Brain pericyte (primary cell): ENCODE measurements around the gene CRLF3.
"Not testable (repeated sequence)": the region's sequence is repeated elsewhere in the genome, so short reads cannot be mapped to it uniquely, and the experiment has no call there.

Experiments
- DNase-seq: peaks from one replicate; pipeline ENCODE4 v3.0.0-alpha.2; 2012; ENCODE audit warnings: low read depth, low spot score

CRLF3 gene

DNA sequence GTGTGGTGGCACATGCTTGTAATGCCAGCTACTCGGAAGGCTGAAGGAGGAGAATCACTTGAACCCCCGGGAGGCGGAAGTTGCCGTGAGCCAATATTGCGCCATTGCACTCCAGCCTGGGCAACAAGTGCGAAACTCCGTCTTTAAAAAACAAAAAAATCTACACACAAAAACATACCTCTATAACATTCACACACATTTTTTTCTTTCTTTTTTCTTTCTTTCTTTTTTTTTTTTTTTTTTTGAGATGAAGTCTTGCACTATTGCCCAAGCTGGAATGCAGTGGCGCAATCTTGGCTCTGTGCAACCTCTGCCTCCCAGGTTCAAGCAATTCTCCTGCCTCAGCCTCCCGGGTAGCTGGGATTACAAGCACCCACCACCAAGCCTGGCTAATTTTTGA is 9.6 kb downstream of the CRLF3 start:
- not testable (repeated sequence) for DNase-seq

DNA sequence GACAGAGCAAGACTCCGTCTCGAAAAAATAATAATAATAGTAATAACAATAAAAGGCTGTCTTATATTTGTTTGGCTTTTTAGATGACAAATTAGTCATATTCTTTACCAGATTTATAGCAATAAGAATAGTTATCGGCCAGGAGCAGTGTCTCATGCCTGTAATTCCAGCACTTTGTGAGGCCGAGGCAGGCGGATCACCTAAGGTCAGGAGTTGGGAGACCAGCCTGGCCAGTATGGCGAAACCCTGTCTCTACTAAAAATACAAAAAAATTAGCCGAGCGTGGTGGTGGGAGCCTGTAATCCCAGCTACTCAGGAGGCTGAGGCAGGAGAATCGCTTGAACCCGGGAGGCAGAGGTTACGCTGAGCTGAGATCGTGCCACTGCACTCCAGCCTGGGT is 10.3 kb downstream of the CRLF3 start:
- not testable (repeated sequence) for DNase-seq

DNA sequence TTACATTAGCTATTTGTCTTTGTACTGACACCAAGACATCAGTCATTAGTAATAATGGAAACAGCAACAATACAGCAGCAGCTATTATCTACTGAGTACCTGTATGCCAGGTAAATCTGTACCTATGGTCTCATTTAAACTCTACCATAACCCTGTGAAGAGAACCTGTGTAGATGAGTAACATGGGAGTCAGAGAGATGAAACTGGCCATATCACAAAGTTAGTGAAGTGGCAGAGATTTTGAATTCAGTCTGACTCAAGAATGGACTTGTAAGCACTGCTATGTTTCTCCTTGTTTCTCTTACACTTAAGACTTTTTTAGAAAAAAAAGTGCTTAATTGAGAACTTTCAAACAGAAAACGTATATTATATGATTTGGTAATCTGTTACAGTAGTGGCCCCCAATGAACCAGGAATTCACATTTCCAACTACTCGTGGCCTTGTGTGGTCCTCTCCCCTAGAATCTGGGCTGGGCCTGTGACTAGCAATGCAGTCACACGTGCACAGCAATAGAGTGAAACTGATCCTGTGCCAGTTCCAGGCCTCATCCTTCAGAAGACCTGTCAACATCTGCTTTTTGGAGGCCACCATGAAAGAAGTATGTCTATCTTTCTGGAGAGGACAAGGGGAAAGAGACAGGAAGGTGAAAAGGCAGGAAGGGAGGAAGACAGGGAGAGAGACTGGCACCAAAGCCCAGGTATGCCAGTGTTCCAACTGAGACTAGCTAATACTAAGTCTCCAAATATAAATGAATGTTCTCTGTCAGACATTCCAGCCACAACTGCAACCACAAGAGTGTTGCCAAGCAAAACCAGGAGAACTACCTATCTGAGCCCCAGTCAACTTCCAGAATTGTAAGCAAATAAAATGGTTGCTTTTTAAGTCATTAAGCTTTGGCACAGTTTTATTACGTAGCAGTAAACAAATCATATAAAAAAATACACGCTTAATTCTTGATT is 12.0 kb downstream of the CRLF3 start:
- DNase-seq, result no peak

GRCh38 chr17:30809867-30810266 is 14.6 kb downstream of the CRLF3 start:
- no peak for DNase-seq

DNA sequence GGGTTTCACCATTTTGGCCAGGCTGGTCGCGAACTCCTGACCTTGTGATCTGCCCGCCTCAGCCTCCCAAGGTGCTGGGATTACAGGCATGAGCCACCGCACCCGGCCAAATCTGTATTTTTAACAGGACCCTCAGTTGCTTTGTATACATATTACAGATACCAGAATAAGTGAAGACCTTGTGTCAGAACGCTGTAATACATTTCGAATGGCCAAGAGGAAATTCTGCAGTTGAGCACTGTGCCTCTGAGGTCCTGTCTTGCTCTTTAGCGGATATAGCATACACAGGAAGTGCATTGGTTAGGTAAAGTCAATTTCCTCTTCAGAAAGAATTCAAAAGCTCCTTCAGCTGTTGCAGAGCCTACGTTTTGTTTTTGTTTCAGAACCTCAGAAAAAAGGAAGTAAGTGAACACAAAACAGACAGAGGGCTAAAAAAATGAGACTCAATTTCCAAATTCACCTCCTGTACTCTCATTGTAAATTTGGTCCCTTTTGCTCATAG is 15.7 kb downstream of the CRLF3 start:
- DNase-seq, result no peak

- no peak for DNase-seq
Observed at GRCh38 chr17:30807896-30808295, 16.6 kb downstream of the CRLF3 start.

GRCh38 chr17:30805944-30806456 is 18.5 kb downstream of the CRLF3 start:
- DNase-seq, result no peak

- DNase-seq, result no peak
Observed at GRCh38 chr17:30801671-30802070, 22.8 kb downstream of the CRLF3 start.

DNA sequence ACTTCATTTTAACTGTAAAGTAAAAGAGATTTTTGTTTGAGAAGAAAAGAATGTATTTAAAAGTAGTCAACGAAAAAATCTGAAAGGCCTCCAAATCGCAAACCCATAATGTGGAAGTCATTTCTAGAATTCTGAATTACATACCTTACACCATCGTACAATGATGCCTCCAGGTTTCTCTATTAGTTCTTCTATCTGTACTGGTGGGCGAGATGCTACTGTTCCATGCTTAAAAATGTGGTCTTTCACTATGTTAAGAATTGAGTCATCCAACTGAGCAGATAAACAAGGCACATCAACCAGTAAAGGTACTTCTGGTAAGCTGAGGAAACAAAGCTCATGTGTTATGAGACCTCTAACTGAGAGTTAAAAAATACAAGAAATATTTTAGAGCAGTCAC is 28.5 kb downstream of the CRLF3 start:
- DNase-seq, result no peak

DNA sequence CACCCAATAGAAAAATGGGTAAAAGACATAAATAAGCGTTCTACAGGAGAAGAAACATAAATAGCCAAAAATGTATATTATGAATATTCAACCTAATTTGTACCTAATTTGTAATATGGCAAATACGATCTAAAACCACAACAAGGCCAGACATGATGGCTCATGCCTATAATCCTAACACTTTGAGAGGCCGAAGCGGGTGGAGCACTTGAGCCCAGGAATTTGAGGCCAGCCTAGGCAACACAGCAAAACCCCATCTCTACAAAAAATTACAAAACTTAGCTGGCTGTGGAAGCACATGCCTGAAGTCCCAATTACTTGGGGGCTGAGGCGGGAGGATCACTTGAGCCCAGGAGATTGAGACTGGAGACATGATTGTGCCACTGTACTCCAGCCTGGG is 30.1 kb downstream of the CRLF3 start:
- no peak for DNase-seq

- DNase-seq, result no peak
Observed at GRCh38 chr17:30793282-30793977, 31.1 kb downstream of the CRLF3 start.

- no peak for DNase-seq
Observed at GRCh38 chr17:30790279-30790678, 34.2 kb downstream of the CRLF3 start.

DNA sequence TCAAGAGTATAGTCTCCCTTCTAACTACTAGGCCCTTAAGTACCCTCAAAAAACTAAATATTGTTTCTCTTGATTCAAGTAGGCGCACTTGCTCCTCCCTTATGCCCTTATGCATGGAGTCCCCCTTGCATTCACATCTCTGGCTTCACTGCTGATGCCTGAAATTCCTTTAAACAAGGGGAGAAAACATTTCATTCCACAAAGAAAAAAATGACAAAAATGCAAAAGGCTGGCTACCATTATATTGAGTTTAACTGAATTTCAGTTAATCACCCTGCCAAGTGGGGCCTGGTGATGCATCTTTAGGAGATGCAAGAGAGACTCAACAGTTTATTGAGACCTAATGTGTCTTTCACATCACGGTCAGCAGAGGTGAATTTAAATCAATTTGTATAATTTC is 35.6 kb downstream of the CRLF3 start:
- DNase-seq, result no peak

- DNase-seq, result no peak
Observed at GRCh38 chr17:30782206-30782605, 42.3 kb downstream of the CRLF3 start.

GRCh38 chr17:30780343-30780742 is 44.1 kb downstream of the CRLF3 start:
- DNase-seq, result no peak

- not testable (repeated sequence) for DNase-seq
Observed at GRCh38 chr17:30768771-30769170, 55.7 kb downstream of the CRLF3 start.

GRCh38 chr17:30767641-30768404 is 56.7 kb downstream of the CRLF3 start:
- DNase-seq, result not testable (repeated sequence)

- no peak for DNase-seq
Observed at GRCh38 chr17:30761060-30761459, 63.4 kb downstream of the CRLF3 start.

GRCh38 chr17:30753291-30753690 is 71.2 kb downstream of the CRLF3 start:
- not testable (repeated sequence) for DNase-seq

- DNase-seq, result not testable (repeated sequence)
Observed at GRCh38 chr17:30750982-30751381, 73.5 kb downstream of the CRLF3 start.

GRCh38 chr17:30747621-30748020 is 76.9 kb downstream of the CRLF3 start:
- not testable (repeated sequence) for DNase-seq

GRCh38 chr17:30742669-30743068 is 81.8 kb downstream of the CRLF3 start:
- not testable (repeated sequence) for DNase-seq
